Muscle layer of duodenum (tissue), 2 donors: ENCODE data around the gene PAPLN.

ENCODE experiments used
- H3K27ac ChIP-seq: one replicate; pipeline ENCODE4 v1.7.0; 2013; ENCODE audit warnings: mild to moderate bottlenecking, low read length
- H3K27me3 ChIP-seq: one replicate; pipeline ENCODE4 v1.7.0; 2013; ENCODE audit warnings: low read depth, mild to moderate bottlenecking, control low read depth, low read length
- H3K36me3 ChIP-seq, 2 donors: one replicate each; pipeline ENCODE4 v1.7.0; 2013; ENCODE audit warnings: low read length in 2 of 2, control low read depth in 1 of 2, mild to moderate bottlenecking in 1 of 2; ENCODE audit not compliant: insufficient read depth in 2 of 2, control insufficient read depth in 1 of 2
- H3K4me1 ChIP-seq, 2 donors: one replicate each; pipeline ENCODE4 v1.7.0; 2013; ENCODE audit warnings: low read length in 2 of 2, mild to moderate bottlenecking in 2 of 2, control low read depth in 1 of 2, moderate library complexity in 1 of 2; ENCODE audit not compliant: insufficient read depth in 2 of 2, control insufficient read depth in 1 of 2
- H3K4me3 ChIP-seq, 2 donors: one replicate each; pipeline ENCODE4 v1.7.0; 2013; ENCODE audit warnings: low read length in 2 of 2, low read depth in 1 of 2, mild to moderate bottlenecking in 1 of 2
- H3K9me3 ChIP-seq, 2 donors: one replicate each; pipeline ENCODE4 v1.7.0; 2013; ENCODE audit warnings: low read length in 2 of 2, control low read depth in 1 of 2, mild to moderate bottlenecking in 1 of 2; ENCODE audit not compliant: control insufficient read depth in 1 of 2
- donor health status: healthy.

Gene PAPLN

GRCh38 chr14:73263606-73264005 lies 26.3 kb downstream of the PAPLN start:
- H3K36me3 ChIP-seq, result peaks cover 0 to 3% of the 10 kb centered on the region in 2 donors

GRCh38 chr14:73264080-73264884 lies 27.0 kb downstream of the PAPLN start:
- no peaks in the 10 kb centered on the region for H3K36me3 ChIP-seq
- H3K27ac ChIP-seq, result no peak overlapping the region
- H3K4me1 ChIP-seq, result peaks cover 0 to under 1% of the 10 kb centered on the region in 2 donors
- H3K27me3 ChIP-seq, result no peaks in the 10 kb centered on the region
- no peaks in the 10 kb centered on the region for H3K9me3 ChIP-seq
- H3K4me3 ChIP-seq, result no peak overlapping the region

More at GRCh38 chr14:73263606-73264005, 26.3 kb downstream of the PAPLN start:
- H3K4me1 ChIP-seq, result no peaks in the 10 kb centered on the region
- H3K9me3 ChIP-seq, result no peaks in the 10 kb centered on the region
- H3K4me3 ChIP-seq, result no peak overlapping the region
- H3K27ac ChIP-seq, result no peak overlapping the region
- no peaks in the 10 kb centered on the region for H3K27me3 ChIP-seq

- Histone ChIP-seq H3K4me3 (no peak overlapping the region), H3K27me3 (no peaks in the 10 kb centered on the region), H3K36me3 (no peaks in the 10 kb centered on the region), H3K9me3 (no peaks in the 10 kb centered on the region), H3K4me1 (peaks cover 0 to 6% of the 10 kb centered on the region in 2 donors), H3K27ac (no peak overlapping the region)
Measured at GRCh38 chr14:73264885-73265720, 27.8 kb downstream of the PAPLN start.

- no peaks in the 10 kb centered on the region for H3K36me3 ChIP-seq
Measured at GRCh38 chr14:73265721-73266046, 28.4 kb downstream of the PAPLN start.

GRCh38 chr14:73266317-73266716 lies 29.0 kb downstream of the PAPLN start:
- H3K36me3 ChIP-seq, result no peaks in the 10 kb centered on the region
- no peaks in the 10 kb centered on the region for H3K27me3 ChIP-seq
- H3K27ac ChIP-seq, result no peak overlapping the region
- H3K4me3 ChIP-seq, result no peak overlapping the region
- peaks cover 0 to 6% of the 10 kb centered on the region in 2 donors for H3K4me1 ChIP-seq
- H3K9me3 ChIP-seq, result no peaks in the 10 kb centered on the region

More at GRCh38 chr14:73265721-73266046, 28.4 kb downstream of the PAPLN start:
- H3K9me3 ChIP-seq, result no peaks in the 10 kb centered on the region
- H3K27me3 ChIP-seq, result no peaks in the 10 kb centered on the region
- H3K4me3 ChIP-seq, result no peak overlapping the region
- no peak overlapping the region for H3K27ac ChIP-seq
- peaks cover 0 to 6% of the 10 kb centered on the region in 2 donors for H3K4me1 ChIP-seq

GRCh38 chr14:73267474-73267873 lies 30.2 kb downstream of the PAPLN start:
- H3K36me3 ChIP-seq, result no peaks in the 10 kb centered on the region
- H3K9me3 ChIP-seq, result no peaks in the 10 kb centered on the region
- H3K4me1 ChIP-seq, result peaks cover 0 to 6% of the 10 kb centered on the region in 2 donors
- H3K27me3 ChIP-seq, result no peaks in the 10 kb centered on the region
- H3K27ac ChIP-seq, result no peak overlapping the region
- H3K4me3 ChIP-seq, result no peak overlapping the region

GRCh38 chr14:73269729-73270531 lies 32.6 kb downstream of the PAPLN start:
- Histone ChIP-seq H3K36me3 (peaks cover 14% of the 10 kb centered on the region in 2 donors), H3K27me3 (no peaks in the 10 kb centered on the region), H3K9me3 (no peaks in the 10 kb centered on the region), H3K4me1 (peaks cover 0 to 6% of the 10 kb centered on the region in 2 donors), H3K4me3 (peak overlapping the region; percentile 23 to 63), H3K27ac (no peak overlapping the region)

GRCh38 chr14:73272393-73272792 lies 35.1 kb downstream of the PAPLN start:
- no peaks in the 10 kb centered on the region for H3K27me3 ChIP-seq
- peaks cover 30 to 34% of the 10 kb centered on the region in 2 donors for H3K36me3 ChIP-seq
- H3K9me3 ChIP-seq, result no peaks in the 10 kb centered on the region
- H3K4me1 ChIP-seq, result peaks cover 0 to 6% of the 10 kb centered on the region in 2 donors
- no peak overlapping the region for H3K27ac ChIP-seq
- H3K4me3 ChIP-seq, result no peak overlapping the region

- Histone ChIP-seq H3K4me3 (no peak overlapping the region), H3K9me3 (no peaks in the 10 kb centered on the region), H3K36me3 (peaks cover 35% of the 10 kb centered on the region in 2 donors), H3K27me3 (no peaks in the 10 kb centered on the region), H3K4me1 (peaks cover 0 to 6% of the 10 kb centered on the region in 2 donors), H3K27ac (no peak overlapping the region)
Measured at GRCh38 chr14:73273799-73274198, 36.5 kb downstream of the PAPLN start.

GRCh38 chr14:73276836-73277235 lies 39.5 kb downstream of the PAPLN start:
- H3K4me3 ChIP-seq, result no peak overlapping the region
- H3K27me3 ChIP-seq, result no peaks in the 10 kb centered on the region
- H3K36me3 ChIP-seq, result peaks cover 51 to 53% of the 10 kb centered on the region in 2 donors
- no peaks in the 10 kb centered on the region for H3K4me1 ChIP-seq
- no peaks in the 10 kb centered on the region for H3K9me3 ChIP-seq
- H3K27ac ChIP-seq, result no peak overlapping the region

- H3K27me3 ChIP-seq, result no peaks in the 10 kb centered on the region
- no peak overlapping the region for H3K27ac ChIP-seq
- no peaks in the 10 kb centered on the region for H3K4me1 ChIP-seq
- H3K4me3 ChIP-seq, result no peak overlapping the region
- no peaks in the 10 kb centered on the region for H3K9me3 ChIP-seq
- H3K36me3 ChIP-seq, result peaks cover 57 to 59% of the 10 kb centered on the region in 2 donors
Measured at GRCh38 chr14:73277376-73277775, 40.1 kb downstream of the PAPLN start.
